IMR-90 (cell line): ENCODE measurements around the gene STK17B. TPM values are rescaled to one million over a fixed set of nuclear protein-coding genes. Genes with fewer than 3 reads are reported as not detected.

Source experiments
- ATAC-seq: fragments of 200-7000 bp; cut with Tn5 transposase; 2 replicates; pipeline ENCODE4 v1.9.1; 2020; ENCODE audit warnings: low read depth, mild to moderate bottlenecking, moderate library complexity
- BruUV-seq: library from RNA; stranded (reverse); fragments of 400-500 nt; replicated peaks from 2 replicates; lab custom pipeline; 2021; lab: Mats Ljungman, UMichigan
- CTCF ChIA-PET: fragments of 300-600 bp; formaldehyde crosslinking; extraction: SDS; loops from one replicate; lab custom pipeline; 2021; ENCODE audit warnings: antibody characterized with exemption; lab: Yijun Ruan, JAX
- POLR2A ChIA-PET: fragments of 300-600 bp; sonication (Branson Sonifier 250); formaldehyde crosslinking; loops from one replicate; lab custom pipeline; 2022; ENCODE audit warnings: antibody characterized with exemption; ENCODE audit not compliant: unreplicated experiment; lab: Charles Lee
- DNase-seq: peaks from one replicate; pipeline ENCODE4 v3.0.0; 2013
- H2AFZ ChIP-seq: replicated peaks from 2 replicates; pipeline ENCODE3; 2013; ENCODE audit warnings: low read length, mild to moderate bottlenecking; ENCODE audit not compliant: poor library complexity
- H2AK5ac ChIP-seq: 2 replicates; pipeline ENCODE4 v1.6.1; 2013; ENCODE audit warnings: low read depth, low read length, inconsistent platforms
- H2AK9ac ChIP-seq: replicated peaks from 2 replicates; pipeline ENCODE3; 2013; ENCODE audit warnings: mild to moderate bottlenecking, low read depth, low read length, moderate library complexity; ENCODE audit not compliant: poor library complexity
- H2BK120ac ChIP-seq: 2 replicates; pipeline ENCODE4 v1.6.1; 2013; ENCODE audit warnings: low read depth, low read length, inconsistent platforms
- H2BK15ac ChIP-seq: 3 replicates; pipeline ENCODE4 v1.6.1; 2013; ENCODE audit warnings: low read depth, low read length, inconsistent platforms
- H2BK20ac ChIP-seq: 2 replicates; pipeline ENCODE4 v1.6.1; 2013; ENCODE audit warnings: low read depth, mild to moderate bottlenecking, inconsistent platforms, low read length, moderate library complexity
- H2BK5ac ChIP-seq: 2 replicates; pipeline ENCODE4 v1.6.1; 2013; ENCODE audit warnings: mild to moderate bottlenecking, low read depth, low read length, inconsistent platforms; ENCODE audit not compliant: poor library complexity, severe bottlenecking
- H3K14ac ChIP-seq: replicated peaks from 2 replicates; pipeline ENCODE4 v1.6.1; 2013; ENCODE audit warnings: low read depth, low read length, inconsistent platforms
- H3K18ac ChIP-seq: 2 replicates; pipeline ENCODE4 v1.6.1; 2013; ENCODE audit warnings: low read depth, low read length, control low read depth
- H3K23ac ChIP-seq: 2 replicates; pipeline ENCODE4 v1.6.1; 2013; ENCODE audit warnings: low read depth, low read length, inconsistent platforms
- H3K27ac ChIP-seq: 2 replicates; pipeline ENCODE4 v1.5.1; 2013; ENCODE audit warnings: mild to moderate bottlenecking, control low read depth, low read length; ENCODE audit not compliant: insufficient read depth
- H3K27me3 ChIP-seq: 2 replicates; pipeline ENCODE4 v1.6.1; 2013; ENCODE audit warnings: low read length; ENCODE audit not compliant: control insufficient read depth, insufficient read depth
- H3K36me3 ChIP-seq: 2 replicates; pipeline ENCODE4 v1.6.1; 2013; ENCODE audit warnings: low read length, mixed read lengths; ENCODE audit not compliant: control insufficient read depth, insufficient read depth
- H3K4ac ChIP-seq: 2 replicates; pipeline ENCODE4 v1.6.1; 2013; ENCODE audit warnings: low read depth, low read length, inconsistent platforms
- H3K4me1 ChIP-seq: 2 replicates; pipeline ENCODE4 v1.6.1; 2013; ENCODE audit warnings: low read length, mixed read lengths; ENCODE audit not compliant: control insufficient read depth, insufficient read depth
- H3K4me2 ChIP-seq: 2 replicates; pipeline ENCODE4 v1.6.1; 2013; ENCODE audit warnings: low read depth, mild to moderate bottlenecking, control low read depth, low read length, moderate library complexity
- H3K4me3 ChIP-seq: 2 replicates; pipeline ENCODE4 v1.5.1; 2013; ENCODE audit warnings: low read depth, mild to moderate bottlenecking, control low read depth, low read length, moderate library complexity; ENCODE audit not compliant: insufficient read depth
- H3K56ac ChIP-seq: 2 replicates; pipeline ENCODE4 v1.6.1; 2013; ENCODE audit warnings: low read length, inconsistent platforms; ENCODE audit not compliant: insufficient read depth; ENCODE audit errors: extremely low read depth
- H3K79me1 ChIP-seq, 2 experiments: 2 replicates each; pipeline ENCODE4 v1.6.1; 2013; ENCODE audit warnings: low read length in 2 of 2, inconsistent platforms in 1 of 2, low read depth in 1 of 2
- H3K9ac ChIP-seq: 2 replicates; pipeline ENCODE4 v1.6.1; 2013; ENCODE audit warnings: low read depth, low read length, control low read depth
- H3K9me1 ChIP-seq: 2 replicates; pipeline ENCODE4 v1.6.1; 2013; ENCODE audit warnings: low read length, inconsistent platforms; ENCODE audit not compliant: insufficient read depth
- H3K9me3 ChIP-seq: 2 replicates; pipeline ENCODE4 v1.6.1; 2013; ENCODE audit warnings: low read length; ENCODE audit not compliant: control insufficient read depth, insufficient read depth
- H4K20me1 ChIP-seq: 2 replicates; pipeline ENCODE4 v1.6.1; 2013; ENCODE audit warnings: low read length, inconsistent platforms; ENCODE audit not compliant: insufficient read depth
- H4K5ac ChIP-seq: 2 replicates; pipeline ENCODE4 v1.6.1; 2013; ENCODE audit warnings: mild to moderate bottlenecking, low read depth, low read length, control low read depth
- H4K8ac ChIP-seq, 2 experiments: 2 replicates each; pipeline ENCODE4 v1.6.1; 2013; ENCODE audit warnings: low read depth in 2 of 2, low read length in 2 of 2, control low read depth in 1 of 2, inconsistent platforms in 1 of 2
- H4K91ac ChIP-seq: 2 replicates; pipeline ENCODE4 v1.6.1; 2013; ENCODE audit warnings: low read depth, low read length, inconsistent platforms; ENCODE audit not compliant: insufficient read depth
- BHLHE40 ChIP-seq: fragments of 150-350 bp; IDR thresholded peaks from 2 replicates; pipeline ENCODE4 v1.6.1; 2016; ENCODE audit warnings: mild to moderate bottlenecking, low read depth, low read length
- CEBPB ChIP-seq: IDR thresholded peaks from 2 replicates; pipeline ENCODE4 v1.6.1; 2012; ENCODE audit warnings: low read depth, low read length, improper control_type of control experiment
- CHD1 ChIP-seq: IDR thresholded peaks from 2 replicates; pipeline ENCODE4 v1.6.1; 2012; ENCODE audit warnings: low read depth, low read length, improper control_type of control experiment
- CTCF ChIP-seq: conservative IDR thresholded peaks from 2 replicates; pipeline ENCODE4 v1.5.1; 2012; ENCODE audit warnings: mild to moderate bottlenecking, low read depth, low read length, improper control_type of control experiment
- FOS ChIP-seq: fragments of 150-350 bp; IDR thresholded peaks from 2 replicates; pipeline ENCODE4 v1.6.1; 2016; ENCODE audit warnings: low read depth, low read length
- MAFK ChIP-seq: IDR thresholded peaks from 2 replicates; pipeline ENCODE4 v1.6.1; 2012; ENCODE audit warnings: low read depth, low read length, improper control_type of control experiment
- MAZ ChIP-seq: IDR thresholded peaks from 2 replicates; pipeline ENCODE4 v1.6.1; 2012; ENCODE audit warnings: low read depth, mild to moderate bottlenecking, low read length, improper control_type of control experiment, moderate library complexity, borderline replicate concordance
- MXI1 ChIP-seq: IDR thresholded peaks from 2 replicates; pipeline ENCODE4 v1.6.1; 2012; ENCODE audit warnings: low read depth, mild to moderate bottlenecking, low read length, moderate library complexity, borderline replicate concordance
- NFE2L2 ChIP-seq: fragments of 150-350 bp; IDR thresholded peaks from 2 replicates; pipeline ENCODE4 v1.6.1; 2016; ENCODE audit warnings: low read depth, mild to moderate bottlenecking, low read length
- POLR2A ChIP-seq: IDR thresholded peaks from 2 replicates; pipeline ENCODE4 v1.6.1; 2012; ENCODE audit warnings: mild to moderate bottlenecking, low read depth, low read length
- RAD21 ChIP-seq: IDR thresholded peaks from 2 replicates; pipeline ENCODE4 v1.6.1; 2012; ENCODE audit warnings: low read length, improper control_type of control experiment
- RCOR1 ChIP-seq: IDR thresholded peaks from 2 replicates; pipeline ENCODE4 v1.6.1; 2012; ENCODE audit warnings: mild to moderate bottlenecking, low read length, improper control_type of control experiment; ENCODE audit not compliant: insufficient replicate concordance
- RFX5 ChIP-seq: IDR thresholded peaks from 2 replicates; pipeline ENCODE4 v1.8.0; 2012; ENCODE audit warnings: low read depth, mild to moderate bottlenecking, low read length, moderate library complexity
- SMC3 ChIP-seq: fragments of 150-350 bp; IDR thresholded peaks from 2 replicates; pipeline ENCODE4 v1.6.1; 2016; ENCODE audit warnings: low read depth, mild to moderate bottlenecking, antibody characterized with exemption, low read length, moderate library complexity
- USF2 ChIP-seq: fragments of 150-350 bp; IDR thresholded peaks from 2 replicates; pipeline ENCODE4 v1.6.1; 2017; ENCODE audit warnings: mild to moderate bottlenecking, antibody characterized with exemption, low read length, low read depth
- WGBS, 2 experiments: methylation state at CpG; one replicate each; pipeline versions ENCODE4 v1.1.5 to v1.1.7; 2013; ENCODE audit warnings: missing lambda C conversion rate in 2 of 2; ENCODE audit not compliant: insufficient read length in 1 of 2; ENCODE audit errors: extremely low coverage in 2 of 2; 5-methylcytosine and 5-hydroxymethylcytosine counted together
- dilution Hi-C: fragments of 300-500 bp; cut with HindIII; formaldehyde crosslinking; loops from one replicate; pipeline ENCODE4 v1.14.3; 2018; ENCODE audit warnings: low sequenced_read_pairs; ENCODE audit not compliant: unreplicated experiment
- in situ Hi-C: fragments of 300-500 bp; cut with MboI; formaldehyde crosslinking; loops from 3 replicates; pipeline ENCODE4 v1.14.3; 2019; ENCODE audit warnings: low sequenced_read_pairs, inconsistent platforms, mixed read lengths
- intact Hi-C: fragments of 100-400 bp; cut with micrococcal nuclease; formaldehyde crosslinking; loops from 2 replicates; pipeline ENCODE4 v1.10.0; 2022
- polyA plus RNA-seq, 3 experiments: library from polyadenylated mRNA; depleted of rRNA; stranded (reverse); fragments of >200 nt; gene quantifications; 2 replicates each; pipeline ENCODE4 v1.2.3, GENCODE V29; 2012; ENCODE audit warnings: low replicate concordance in 1 of 3
- total RNA-seq: library from RNA; depleted of rRNA; stranded (reverse); fragments of >200 nt; gene quantifications from 2 replicates; pipeline ENCODE4 v1.2.3, GENCODE V29; 2012
- TF ChIP-seq, protein P1 (sequence below): fragments of 150-350 bp; IDR thresholded peaks from 2 replicates; pipeline ENCODE4 v1.6.1; 2016; ENCODE audit warnings: low read depth, mild to moderate bottlenecking, low read length, moderate library complexity, borderline replicate concordance

STK17B gene
- total and polyA plus RNA-seq, 2 of the 4 experiments (the other 2 are of a cell fraction), result 7.5 to 48.9 TPM

DNA sequence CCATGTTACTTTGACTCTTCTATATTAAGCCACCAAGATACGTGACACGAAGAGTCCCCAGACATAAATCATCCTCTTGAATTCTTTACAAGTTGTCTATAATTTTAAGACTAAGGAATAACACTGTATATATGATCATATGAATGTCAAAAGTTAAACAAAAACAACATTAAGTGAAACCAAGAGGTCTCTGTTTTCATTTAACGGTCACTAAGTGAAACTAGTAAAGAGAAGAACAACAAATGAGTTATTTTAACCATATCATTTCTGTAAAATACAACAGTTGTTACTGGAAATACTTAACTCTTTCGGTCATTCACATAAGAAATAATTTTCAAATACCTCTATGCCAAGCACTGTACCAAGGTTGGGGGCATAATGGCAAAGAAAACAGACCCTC is 45.7 kb upstream of the STK17B start:
- BruUV-seq, result no TSS peak
- ATAC-seq, result no peak
- dilution Hi-C loops, result no loop called here
- in situ Hi-C loops, result no loop called here
- no peak overlapping the region for H2AK9ac ChIP-seq
- no peak overlapping the region for H4K5ac ChIP-seq
- no peaks in the 10 kb centered on the region for H4K20me1 ChIP-seq
- no peak overlapping the region for H2BK5ac ChIP-seq
- H2BK120ac ChIP-seq, result no peak overlapping the region
- H3K9me1 ChIP-seq, result no peaks in the 10 kb centered on the region
- POLR2A ChIA-PET, result no interaction called here
- no peak overlapping the region for H4K91ac ChIP-seq
- H2BK15ac ChIP-seq, result no peak overlapping the region
- H3K9me3 ChIP-seq, result no peaks in the 10 kb centered on the region
- H3K36me3 ChIP-seq, result no peaks in the 10 kb centered on the region
- CTCF ChIA-PET, result no interaction called here
- H2AFZ ChIP-seq, result no peak overlapping the region
- intact Hi-C loops, result no loop called here
- H2AK5ac ChIP-seq, result no peak overlapping the region
- H2BK20ac ChIP-seq, result no peak overlapping the region
- WGBS, 2 experiments, result no CpG with 5 or more reads among the region's 4 CpGs
- no peaks in the 10 kb centered on the region for H3K79me1 ChIP-seq
- no peak overlapping the region for H3K18ac ChIP-seq
- H3K27ac ChIP-seq, result no peak overlapping the region
- H3K23ac ChIP-seq, result no peak overlapping the region
- no peak overlapping the region for H3K4ac ChIP-seq
- no peak overlapping the region for H3K4me3 ChIP-seq
- no peaks in the 10 kb centered on the region for H3K27me3 ChIP-seq
- no peak overlapping the region for H3K56ac ChIP-seq
- no peak overlapping the region for H3K4me2 ChIP-seq
- no peak overlapping the region for H3K9ac ChIP-seq
- no peaks in the 10 kb centered on the region for H3K4me1 ChIP-seq
- H4K8ac ChIP-seq, result no peak overlapping the region
- no peak for TF ChIP-seq BHLHE40
- no peak for TF ChIP-seq MAFK
- no peak for TF ChIP-seq RCOR1
- TF ChIP-seq FOS, result no peak
- no peak for TF ChIP-seq CEBPB
- TF ChIP-seq MAZ, result no peak
- TF ChIP-seq POLR2A, result no peak
- no peak for TF ChIP-seq CTCF
- no peak for TF ChIP-seq CHD1
- TF ChIP-seq RAD21, result no peak
- no peak for TF ChIP-seq NFE2L2
- TF ChIP-seq, protein P1, sequence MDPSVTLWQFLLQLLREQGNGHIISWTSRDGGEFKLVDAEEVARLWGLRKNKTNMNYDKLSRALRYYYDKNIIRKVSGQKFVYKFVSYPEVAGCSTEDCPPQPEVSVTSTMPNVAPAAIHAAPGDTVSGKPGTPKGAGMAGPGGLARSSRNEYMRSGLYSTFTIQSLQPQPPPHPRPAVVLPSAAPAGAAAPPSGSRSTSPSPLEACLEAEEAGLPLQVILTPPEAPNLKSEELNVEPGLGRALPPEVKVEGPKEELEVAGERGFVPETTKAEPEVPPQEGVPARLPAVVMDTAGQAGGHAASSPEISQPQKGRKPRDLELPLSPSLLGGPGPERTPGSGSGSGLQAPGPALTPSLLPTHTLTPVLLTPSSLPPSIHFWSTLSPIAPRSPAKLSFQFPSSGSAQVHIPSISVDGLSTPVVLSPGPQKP, result no peak
- no peak for TF ChIP-seq MXI1
- no peak for TF ChIP-seq SMC3
- TF ChIP-seq RFX5, result no peak
- no peak for TF ChIP-seq USF2
- H3K14ac ChIP-seq, result no peak overlapping the region
- DNase-seq, result no peak
